Measurements from ENCODE around the gene HLA-A.

The HLA-A gene

GRCh38 chr6:29990931-29991330 lies 48.6 kb downstream of the HLA-A start:
- DNase-seq, result no peak

DNA sequence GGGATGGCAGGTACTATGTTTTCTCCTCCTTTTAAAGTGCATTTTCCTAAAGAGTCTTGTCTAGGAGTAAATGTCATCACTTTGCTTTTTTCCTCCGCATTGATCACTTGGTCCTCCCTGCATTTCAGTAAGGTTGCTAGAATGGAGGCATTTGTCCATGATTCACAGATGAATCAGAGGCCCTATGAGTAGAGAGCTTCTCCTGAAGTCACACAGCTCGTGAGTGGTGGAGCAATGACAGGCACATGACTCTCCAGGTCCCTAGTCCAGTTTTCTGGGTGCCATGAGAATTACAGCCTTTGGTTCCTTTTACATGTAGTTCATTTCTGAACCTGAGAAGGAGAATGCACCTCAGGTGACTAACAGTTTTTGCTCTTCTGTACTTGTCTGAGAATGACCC lies 50.5 kb downstream of the HLA-A start:
- DNase-seq, result no peak

- no peak for DNase-seq
Measured at GRCh38 chr6:29994826-29995225, 52.5 kb downstream of the HLA-A start.

GRCh38 chr6:29995340-29995777 lies 53.0 kb downstream of the HLA-A start:
- no peak for DNase-seq

Data from DMS153 (cell line).